Measurements from ENCODE around the gene BLVRB.

DNA sequence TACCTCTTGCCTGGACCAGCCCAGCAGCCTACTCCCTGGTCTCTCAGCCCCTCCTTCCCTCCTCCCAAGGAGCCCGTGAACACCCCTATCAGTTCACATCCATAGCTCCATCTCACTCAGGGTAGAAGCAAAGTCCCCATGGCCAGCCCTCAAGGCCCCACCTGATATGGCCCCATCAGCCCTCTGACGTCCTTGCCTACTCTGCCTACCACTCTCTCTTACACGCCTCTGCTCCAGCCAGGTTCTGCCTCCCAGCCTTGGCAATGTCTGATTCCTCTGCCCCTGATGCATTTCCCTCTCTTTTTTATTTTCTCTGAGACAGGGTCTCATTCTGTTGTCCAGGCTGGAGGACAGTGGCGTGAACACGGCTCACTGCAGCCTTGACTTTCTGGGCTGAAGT, 13.5 kb downstream of the BLVRB start:
- TF ChIP-seq, protein P1, sequence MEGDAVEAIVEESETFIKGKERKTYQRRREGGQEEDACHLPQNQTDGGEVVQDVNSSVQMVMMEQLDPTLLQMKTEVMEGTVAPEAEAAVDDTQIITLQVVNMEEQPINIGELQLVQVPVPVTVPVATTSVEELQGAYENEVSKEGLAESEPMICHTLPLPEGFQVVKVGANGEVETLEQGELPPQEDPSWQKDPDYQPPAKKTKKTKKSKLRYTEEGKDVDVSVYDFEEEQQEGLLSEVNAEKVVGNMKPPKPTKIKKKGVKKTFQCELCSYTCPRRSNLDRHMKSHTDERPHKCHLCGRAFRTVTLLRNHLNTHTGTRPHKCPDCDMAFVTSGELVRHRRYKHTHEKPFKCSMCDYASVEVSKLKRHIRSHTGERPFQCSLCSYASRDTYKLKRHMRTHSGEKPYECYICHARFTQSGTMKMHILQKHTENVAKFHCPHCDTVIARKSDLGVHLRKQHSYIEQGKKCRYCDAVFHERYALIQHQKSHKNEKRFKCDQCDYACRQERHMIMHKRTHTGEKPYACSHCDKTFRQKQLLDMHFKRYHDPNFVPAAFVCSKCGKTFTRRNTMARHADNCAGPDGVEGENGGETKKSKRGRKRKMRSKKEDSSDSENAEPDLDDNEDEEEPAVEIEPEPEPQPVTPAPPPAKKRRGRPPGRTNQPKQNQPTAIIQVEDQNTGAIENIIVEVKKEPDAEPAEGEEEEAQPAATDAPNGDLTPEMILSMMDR (conservative IDR thresholded peaks at IDR 0.05; ENCODE audit: low read length), result no peak
- TF ChIP-seq EZH2phosphoT487 (IDR thresholded peaks at IDR 0.05; ENCODE audit: borderline replicate concordance), result no peak

Data from Loucy (cell line).